BLaER1 (cell line): ENCODE results near the gene SYT11.

Experiments
- H3K27ac ChIP-seq: shearing (Covaris generic); formaldehyde crosslinking; 2 replicates; pipeline ENCODE4 v1.8.1; 2022
- H3K27me3 ChIP-seq: shearing (Covaris generic); formaldehyde crosslinking; 2 replicates; pipeline ENCODE4 v1.8.1; 2022
- H3K36me3 ChIP-seq: shearing (Covaris generic); formaldehyde crosslinking; 2 replicates; pipeline ENCODE4 v1.8.1; 2022
- H3K4me1 ChIP-seq: shearing (Covaris generic); formaldehyde crosslinking; 2 replicates; pipeline ENCODE4 v1.8.1; 2022
- H3K4me2 ChIP-seq: shearing (Covaris generic); formaldehyde crosslinking; 2 replicates; pipeline ENCODE4 v1.8.1; 2022
- H3K4me3 ChIP-seq: shearing (Covaris generic); formaldehyde crosslinking; 2 replicates; pipeline ENCODE4 v1.8.1; 2022
- H3K9ac ChIP-seq: shearing (Covaris generic); formaldehyde crosslinking; 2 replicates; pipeline ENCODE4 v1.8.1; 2022
- H3K9me3 ChIP-seq: shearing (Covaris generic); formaldehyde crosslinking; 2 replicates; pipeline ENCODE4 v1.8.1; 2022
- H4K20me1 ChIP-seq: shearing (Covaris generic); formaldehyde crosslinking; 2 replicates; pipeline ENCODE4 v1.8.1; 2022
- Cebpa-rat ChIP-seq: shearing (Covaris generic); IDR thresholded peaks from 2 replicates; pipeline ENCODE4 v1.8.1; 2022

Gene SYT11

GRCh38 chr1:155835548-155835947, 23.8 kb upstream of the SYT11 start:
- Histone ChIP-seq H3K4me2 (no peak overlapping the region), H3K4me1 (peaks cover 10% of the 10 kb centered on the region), H3K4me3 (no peak overlapping the region), H4K20me1 (peaks cover 27% of the 10 kb centered on the region), H3K9ac (no peak overlapping the region), H3K36me3 (peaks cover 60% of the 10 kb centered on the region), H3K9me3 (no peaks in the 10 kb centered on the region; the same call in 1 of the 2 replicates), H3K27me3 (no peaks in the 10 kb centered on the region), H3K27ac (no peak overlapping the region)
- TF ChIP-seq Cebpa-rat = no peak

GRCh38 chr1:155840386-155840785, 19.0 kb upstream of the SYT11 start:
- Histone ChIP-seq H3K9me3 (no peaks in the 10 kb centered on the region; the same call in 1 of the 2 replicates), H3K9ac (no peak overlapping the region), H3K4me1 (no peaks in the 10 kb centered on the region), H3K27me3 (no peaks in the 10 kb centered on the region), H3K4me3 (no peak overlapping the region), H3K36me3 (peaks cover 83% of the 10 kb centered on the region), H4K20me1 (peaks cover 75% of the 10 kb centered on the region), H3K27ac (no peak overlapping the region), H3K4me2 (no peak overlapping the region)
- no peak for TF ChIP-seq Cebpa-rat

DNA sequence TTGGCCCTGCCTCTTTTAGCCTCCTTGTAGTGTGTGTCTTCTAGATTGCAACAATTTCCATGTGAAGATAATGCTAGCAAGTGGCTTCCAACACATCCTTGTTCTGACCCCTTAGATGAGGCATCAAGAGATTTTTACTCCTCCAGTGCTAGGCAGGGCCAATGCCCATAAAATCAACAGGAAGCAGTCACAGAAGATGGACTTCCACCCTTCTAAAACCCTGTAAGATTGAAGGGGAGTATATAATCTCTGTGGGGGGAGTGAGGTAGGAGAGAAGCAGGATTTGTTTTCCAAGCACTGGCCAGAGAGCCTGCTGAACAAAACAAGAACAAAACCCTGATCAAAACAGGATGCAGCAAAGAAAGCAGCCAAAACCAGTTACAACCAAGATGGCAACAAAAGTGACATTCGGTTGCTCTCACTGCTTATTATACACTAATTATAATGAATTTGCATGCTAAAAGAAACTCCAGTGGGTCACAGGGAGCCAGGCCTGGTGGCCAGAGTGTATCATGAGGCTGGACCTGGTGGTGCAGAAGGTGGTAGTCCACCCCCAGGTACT, 14.4 kb upstream of the SYT11 start:
- Histone ChIP-seq H3K36me3 (peaks cover 91% of the 10 kb centered on the region), H3K9me3 (no peaks in the 10 kb centered on the region), H3K9ac (no peak overlapping the region), H4K20me1 (peaks cover 99% of the 10 kb centered on the region), H3K27ac (no peak overlapping the region), H3K4me2 (no peak overlapping the region), H3K4me3 (no peak overlapping the region), H3K27me3 (no peaks in the 10 kb centered on the region), H3K4me1 (peaks cover 12% of the 10 kb centered on the region)
- no peak for TF ChIP-seq Cebpa-rat

DNA sequence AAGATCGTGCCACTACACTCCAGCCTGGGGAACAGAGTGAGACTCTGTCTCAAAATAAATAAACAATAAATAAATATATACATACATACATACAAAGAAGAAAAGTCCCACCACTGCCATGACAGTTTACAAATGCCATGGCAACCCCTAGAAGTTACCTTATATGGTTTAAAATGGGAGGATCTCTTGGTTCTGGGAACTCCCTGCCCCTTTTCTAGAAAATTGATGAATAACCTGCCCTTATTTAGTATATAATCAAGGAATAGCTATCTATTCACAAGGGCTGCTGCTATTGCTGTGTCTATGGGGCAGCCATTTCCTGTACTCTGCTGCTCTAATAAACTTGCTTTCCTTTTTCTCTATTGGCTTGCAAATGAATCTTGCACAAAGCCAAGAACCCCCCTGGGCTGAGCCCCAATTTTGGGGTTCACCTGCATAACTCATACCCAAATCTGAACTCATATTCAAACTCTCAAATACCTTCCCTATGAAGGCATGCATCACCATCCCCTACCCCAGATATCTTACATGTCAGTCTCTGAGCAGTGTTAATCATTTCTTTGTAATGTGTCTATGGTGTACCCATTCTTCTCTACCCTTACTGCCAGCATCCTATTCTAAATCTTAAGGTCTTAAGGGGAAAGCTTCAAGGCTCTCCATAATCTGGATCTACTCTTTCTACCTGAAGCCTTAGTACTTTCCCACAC, 11.4 kb upstream of the SYT11 start:
- Histone ChIP-seq H3K9ac (no peak overlapping the region), H3K27ac (no peak overlapping the region), H3K36me3 (peaks cover 96% of the 10 kb centered on the region), H3K4me3 (no peak overlapping the region), H3K4me2 (0 out of 2 replicates have a peak overlapping the region, but pooled peaks have one; percentile 26), H3K27me3 (no peaks in the 10 kb centered on the region), H4K20me1 (peaks cover 99% of the 10 kb centered on the region), H3K9me3 (no peaks in the 10 kb centered on the region), H3K4me1 (peaks cover 23% of the 10 kb centered on the region)
- TF ChIP-seq Cebpa-rat = no peak

- Histone ChIP-seq H3K4me2 (peak overlapping the region; percentile 6; the same call in 1 of the 2 replicates), H3K36me3 (peaks cover 96% of the 10 kb centered on the region)
These were observed 9.0 kb upstream of the SYT11 start for GRCh38 chr1:155850345-155850744.

GRCh38 chr1:155856257-155856974, 3.0 kb upstream of the SYT11 start:
- no peaks in the 10 kb centered on the region for H3K27me3 ChIP-seq
- TF ChIP-seq Cebpa-rat = no peak
- peak overlapping the region; percentile 88 for H3K4me2 ChIP-seq
- peaks cover 23% of the 10 kb centered on the region for H4K20me1 ChIP-seq
- peak overlapping the region; percentile 86 for H3K9ac ChIP-seq
- peaks cover 42% of the 10 kb centered on the region for H3K36me3 ChIP-seq
- peaks cover 58% of the 10 kb centered on the region for H3K4me1 ChIP-seq
- H3K4me3 ChIP-seq = peak overlapping the region; percentile 81
- peak overlapping the region; percentile 85 for H3K27ac ChIP-seq
- no peaks in the 10 kb centered on the region for H3K9me3 ChIP-seq

More at GRCh38 chr1:155850345-155850744, 9.0 kb upstream of the SYT11 start:
- H3K9me3 ChIP-seq = no peaks in the 10 kb centered on the region
- H3K27ac ChIP-seq = no peak overlapping the region
- TF ChIP-seq Cebpa-rat = no peak
- peaks cover 83% of the 10 kb centered on the region for H4K20me1 ChIP-seq
- no peak overlapping the region for H3K4me3 ChIP-seq
- no peaks in the 10 kb centered on the region for H3K27me3 ChIP-seq
- peaks cover 25% of the 10 kb centered on the region for H3K4me1 ChIP-seq
- no peak overlapping the region for H3K9ac ChIP-seq

DNA sequence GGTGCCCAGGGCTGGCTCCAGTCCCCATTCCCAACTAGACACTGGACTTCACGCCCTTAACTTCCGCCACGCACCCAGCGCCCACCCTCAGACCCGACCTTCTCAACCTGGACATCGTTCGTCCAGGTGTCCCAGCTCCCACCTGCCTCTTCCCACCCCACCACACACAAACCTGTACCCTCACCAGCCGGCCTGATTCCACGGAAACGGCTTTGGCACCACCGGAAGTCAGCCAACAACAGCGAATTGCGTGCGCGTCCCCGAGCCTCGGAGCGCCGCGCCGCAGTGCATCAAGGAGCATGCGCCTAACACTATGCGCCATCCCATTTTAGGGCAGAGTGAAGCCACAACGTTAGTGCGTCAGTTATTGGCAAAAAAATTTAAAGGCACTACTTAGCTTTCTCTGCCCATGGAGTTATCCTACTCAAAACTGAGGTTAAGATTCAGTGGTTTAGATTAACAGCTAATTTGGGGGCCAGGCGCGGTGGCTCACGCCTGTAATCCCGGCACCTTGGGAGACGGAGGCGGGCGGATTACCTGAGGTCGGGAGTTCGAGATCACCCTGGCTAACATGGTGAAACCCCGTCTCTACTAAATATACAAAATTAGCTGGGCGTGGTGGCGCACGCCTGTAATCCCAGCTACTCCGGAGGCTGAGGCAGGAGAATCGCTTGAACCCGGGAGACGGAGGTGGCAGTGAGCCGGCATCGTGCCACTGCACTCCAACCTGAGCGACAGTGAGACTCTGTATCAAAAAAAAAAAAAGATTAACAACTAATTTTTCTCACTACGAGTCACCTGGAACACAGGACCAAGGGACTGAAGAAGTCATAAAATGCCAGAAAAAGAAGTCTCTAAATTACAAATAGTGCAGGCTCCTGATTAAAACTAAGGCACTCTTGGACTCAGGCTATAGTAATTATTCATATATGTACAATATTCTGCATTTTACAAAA, 2.1 kb upstream of the SYT11 start, which contains the start of gene GON4L:
Gene GON4L, minus strand, starts transcription at position 240 of the 956 bp plus-strand sequence. CDS start 3,434 bp downstream, outside the sequence.
- Histone ChIP-seq H3K27me3 (no peaks in the 10 kb centered on the region), H4K20me1 (peaks cover 15% of the 10 kb centered on the region), H3K4me3 (peak within 1 kb of the TSS; percentile 81), H3K36me3 (peaks cover 39% of the 10 kb centered on the region), H3K9me3 (no peaks in the 10 kb centered on the region), H3K4me2 (peak within 1 kb of the TSS; percentile 88), H3K4me1 (peaks cover 58% of the 10 kb centered on the region), H3K9ac (peak within 1 kb of the TSS; percentile 86), H3K27ac (peak within 1 kb of the TSS; percentile 85)
- no peak for TF ChIP-seq Cebpa-rat

- H3K4me1 ChIP-seq = peaks cover 53% of the 10 kb centered on the region
- H4K20me1 ChIP-seq = peaks cover under 1% of the 10 kb centered on the region; the same call in 1 of the 2 replicates
- peak; percentile 52; the same call in 1 of the 2 replicates for TF ChIP-seq Cebpa-rat
- peaks cover 29% of the 10 kb centered on the region for H3K36me3 ChIP-seq
- peak overlapping the region; percentile 35; the same call in 1 of the 2 replicates for H3K9ac ChIP-seq
- H3K27me3 ChIP-seq = no peaks in the 10 kb centered on the region
- no peaks in the 10 kb centered on the region for H3K9me3 ChIP-seq
- peak overlapping the region; percentile 88 for H3K4me2 ChIP-seq
- H3K27ac ChIP-seq = 0 out of 2 replicates have a peak overlapping the region, but pooled peaks have one; percentile 32
- peak overlapping the region; percentile 72 for H3K4me3 ChIP-seq
These were observed 550 bp upstream of the SYT11 start for GRCh38 chr1:155858800-155859233.
